LNCaP clone FGC (cell line): ENCODE data around the gene PXDC1.
"Not testable (repeated sequence)": the region's sequence is repeated elsewhere in the genome, so short reads cannot be mapped to it uniquely, and the experiment has no call there.

Source experiments
- DNase-seq: peaks from one replicate; pipeline ENCODE4 v3.0.0-alpha.2; 2011; ENCODE audit warnings: low read depth
- H3K4me3 ChIP-seq: 2 replicates; pipeline ENCODE4 v1.5.1; 2011; ENCODE audit warnings: mild to moderate bottlenecking, low read depth, low read length, control low read depth
- TF ChIP-seq, protein P1 (sequence below): IDR thresholded peaks from 2 replicates; pipeline ENCODE4 v1.5.1; 2012; ENCODE audit warnings: mild to moderate bottlenecking; ENCODE audit not compliant: control insufficient read depth, insufficient read depth; ENCODE audit errors: extremely low read depth

PXDC1 gene

DNA sequence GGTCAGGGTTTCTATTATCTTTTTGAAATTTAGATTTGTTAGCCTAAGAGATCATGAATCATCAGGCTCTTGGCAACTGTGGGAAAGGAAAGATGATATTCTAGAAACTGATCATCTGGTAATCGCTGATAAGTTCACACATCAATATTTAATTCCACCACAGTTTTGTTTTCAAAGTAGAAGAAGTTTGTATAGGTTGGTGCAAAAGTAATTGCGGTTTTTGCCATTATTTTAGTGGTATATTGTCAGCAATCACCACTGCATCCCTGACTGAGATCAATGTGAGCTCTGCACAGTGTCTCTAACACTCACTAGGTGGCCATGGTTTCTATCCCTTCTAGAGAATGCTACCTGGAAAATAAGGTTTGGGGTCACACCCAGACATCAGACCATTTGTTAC is 17.0 kb upstream of the PXDC1 start:
- no peak overlapping the region for H3K4me3 ChIP-seq
- TF ChIP-seq, protein P1, sequence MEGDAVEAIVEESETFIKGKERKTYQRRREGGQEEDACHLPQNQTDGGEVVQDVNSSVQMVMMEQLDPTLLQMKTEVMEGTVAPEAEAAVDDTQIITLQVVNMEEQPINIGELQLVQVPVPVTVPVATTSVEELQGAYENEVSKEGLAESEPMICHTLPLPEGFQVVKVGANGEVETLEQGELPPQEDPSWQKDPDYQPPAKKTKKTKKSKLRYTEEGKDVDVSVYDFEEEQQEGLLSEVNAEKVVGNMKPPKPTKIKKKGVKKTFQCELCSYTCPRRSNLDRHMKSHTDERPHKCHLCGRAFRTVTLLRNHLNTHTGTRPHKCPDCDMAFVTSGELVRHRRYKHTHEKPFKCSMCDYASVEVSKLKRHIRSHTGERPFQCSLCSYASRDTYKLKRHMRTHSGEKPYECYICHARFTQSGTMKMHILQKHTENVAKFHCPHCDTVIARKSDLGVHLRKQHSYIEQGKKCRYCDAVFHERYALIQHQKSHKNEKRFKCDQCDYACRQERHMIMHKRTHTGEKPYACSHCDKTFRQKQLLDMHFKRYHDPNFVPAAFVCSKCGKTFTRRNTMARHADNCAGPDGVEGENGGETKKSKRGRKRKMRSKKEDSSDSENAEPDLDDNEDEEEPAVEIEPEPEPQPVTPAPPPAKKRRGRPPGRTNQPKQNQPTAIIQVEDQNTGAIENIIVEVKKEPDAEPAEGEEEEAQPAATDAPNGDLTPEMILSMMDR = no peak
- no peak for DNase-seq

DNA sequence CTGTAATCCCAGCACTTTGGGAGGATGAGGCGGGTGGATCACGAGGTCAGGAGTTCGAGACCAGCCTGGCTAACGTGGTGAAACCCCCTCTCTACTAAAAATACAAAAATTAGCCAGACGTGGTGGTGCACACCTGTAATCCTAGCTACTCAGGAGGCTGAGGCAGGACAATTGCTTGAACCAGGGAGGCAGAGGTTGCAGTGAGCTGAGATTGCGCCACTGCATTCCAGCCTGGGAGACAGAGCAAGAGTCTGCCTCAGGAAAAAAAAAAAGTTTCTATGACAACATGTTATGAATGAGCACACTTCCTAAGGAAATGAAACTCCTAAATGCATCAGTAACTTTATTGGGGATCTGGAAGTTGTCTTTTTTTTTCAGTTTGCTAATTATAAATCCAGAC is 16.0 kb upstream of the PXDC1 start:
- H3K4me3 ChIP-seq, DNase-seq: not testable (repeated sequence)

DNA sequence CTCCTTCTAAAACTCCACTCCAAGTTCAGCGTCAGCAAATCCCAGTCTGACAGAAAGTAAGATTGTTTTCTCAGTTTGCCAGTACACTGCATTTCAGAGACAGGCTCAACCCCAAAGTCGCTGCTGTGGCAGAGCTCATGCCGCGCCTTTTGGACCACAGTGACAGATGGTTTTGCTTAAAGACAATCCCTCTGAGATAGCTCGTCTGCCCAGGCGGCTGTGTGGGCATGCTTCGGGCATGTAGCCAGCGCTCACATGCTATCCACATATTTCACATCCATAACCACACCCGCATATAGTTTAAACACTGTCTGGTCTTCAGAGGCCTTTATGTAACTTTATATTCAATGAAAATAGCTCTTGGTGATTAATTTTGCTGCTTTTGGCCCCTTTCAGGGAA is 14.7 kb upstream of the PXDC1 start:
- H3K4me3 ChIP-seq = no peak overlapping the region
- TF ChIP-seq, protein P1 = no peak
- no peak for DNase-seq

DNA sequence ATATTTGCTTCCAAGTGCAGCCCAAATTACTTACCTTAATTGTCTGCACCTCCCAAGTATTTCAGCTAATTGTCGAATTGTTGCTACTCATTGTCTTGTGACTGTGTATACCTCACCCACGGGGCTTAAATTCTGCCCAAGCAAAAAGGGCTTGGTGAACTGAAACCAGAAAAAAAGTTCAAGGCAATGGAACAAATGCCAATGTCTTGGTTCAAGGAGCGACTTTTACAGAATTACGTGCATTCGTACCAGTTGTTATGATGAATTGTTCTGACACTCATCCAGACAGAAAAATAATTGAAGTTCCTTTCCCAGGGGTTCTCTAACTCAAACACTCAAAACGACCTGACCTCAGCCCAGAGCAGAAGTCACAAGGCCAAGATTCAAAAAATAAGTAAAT is 13.9 kb upstream of the PXDC1 start:
- TF ChIP-seq, protein P1 = no peak
- H3K4me3 ChIP-seq = no peak overlapping the region
- DNase-seq = no peak

DNA sequence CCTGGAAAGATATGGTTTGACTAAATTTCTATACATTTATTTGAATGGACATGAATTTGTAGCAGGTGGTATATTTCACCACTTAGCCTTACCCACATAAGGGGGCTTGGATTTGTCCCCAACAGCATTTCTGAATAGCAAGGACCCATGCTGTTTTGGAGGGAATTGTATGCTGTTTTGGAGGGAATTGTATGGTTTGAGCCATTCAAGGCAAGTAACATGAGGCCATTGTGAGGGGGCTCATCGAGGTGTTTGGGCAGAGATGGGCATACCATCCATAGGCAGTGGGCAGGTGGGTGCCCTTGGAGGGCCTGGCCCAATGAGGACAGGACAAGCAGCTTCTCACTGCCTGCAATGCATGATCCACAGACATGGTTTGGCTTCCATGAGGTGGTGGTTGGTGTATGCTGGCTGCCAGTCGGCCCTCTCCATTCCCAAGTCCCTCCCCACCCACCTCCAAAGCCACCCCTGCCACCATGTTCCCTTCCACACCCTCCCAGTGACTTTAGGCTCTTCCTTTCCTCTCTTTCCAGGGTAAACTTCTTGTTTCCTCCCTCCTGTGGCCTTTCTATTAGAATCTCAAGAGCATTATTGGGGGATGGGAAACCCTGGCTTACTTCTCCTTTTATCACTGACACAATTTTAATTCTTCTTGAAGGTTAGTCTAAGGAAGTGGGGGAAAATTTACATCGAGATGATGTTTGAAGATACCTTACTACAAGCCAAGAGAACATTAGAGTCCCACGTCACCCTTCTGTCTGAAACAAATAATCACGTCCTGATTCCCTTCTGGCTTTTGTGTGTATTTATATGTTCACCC is 13.2 kb upstream of the PXDC1 start:
- H3K4me3 ChIP-seq = no peak overlapping the region
- TF ChIP-seq, protein P1 = no peak
- no peak for DNase-seq

DNA sequence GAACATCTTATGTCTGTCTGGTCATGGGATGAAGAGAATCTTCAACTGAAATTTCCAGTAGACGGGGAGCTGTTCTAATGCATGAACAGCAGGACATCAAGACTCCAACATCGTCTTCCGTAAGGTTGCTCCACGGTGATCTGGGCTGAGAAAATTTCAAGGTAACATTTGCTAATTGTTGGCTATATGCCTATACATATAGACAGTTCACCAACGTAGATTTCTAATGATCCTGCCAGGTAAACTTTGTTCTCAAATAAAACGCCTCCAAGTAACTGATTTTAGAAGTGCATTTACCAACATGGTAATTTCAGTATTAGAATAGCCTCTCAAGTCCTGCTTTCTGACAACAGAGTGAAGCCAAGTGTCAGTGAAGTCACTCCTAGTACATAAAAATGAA is 11.3 kb upstream of the PXDC1 start:
- DNase-seq = peak; percentile 58
- TF ChIP-seq, protein P1 = no peak
- no peak overlapping the region for H3K4me3 ChIP-seq

DNA sequence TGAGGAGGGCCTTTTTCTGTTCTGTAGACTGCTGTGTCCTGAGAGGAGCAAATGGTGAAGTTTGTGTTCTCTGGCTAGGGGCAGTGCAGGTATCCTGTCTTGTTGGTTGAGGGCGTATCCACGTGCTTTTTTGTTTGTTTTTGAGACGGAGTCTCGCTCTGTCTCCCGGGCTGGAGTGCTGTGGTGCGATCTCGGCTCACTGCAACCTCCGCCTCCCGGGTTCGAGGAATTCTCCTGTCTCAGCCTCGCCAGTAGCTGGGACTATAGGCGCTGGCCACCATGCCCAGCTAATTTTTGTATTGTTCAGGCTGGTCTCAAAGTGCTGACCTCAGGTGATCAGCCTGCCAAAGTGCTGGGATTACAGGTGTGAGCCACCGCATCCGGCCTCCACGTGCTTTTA is 10.8 kb upstream of the PXDC1 start:
- TF ChIP-seq, protein P1 = no peak
- DNase-seq = peak; percentile 39
- no peak overlapping the region for H3K4me3 ChIP-seq
